Jurkat, Clone E6-1 (cell line): Measurements from ENCODE around the gene CTDSPL.

ENCODE experiments used
- DNase-seq: peaks from one replicate; pipeline ENCODE4 v3.0.0-alpha.2; 2011; ENCODE audit warnings: low read depth, low spot score
- H3K4me3 ChIP-seq: 2 replicates; pipeline ENCODE4 v1.5.1; 2011; ENCODE audit warnings: mild to moderate bottlenecking, low read length, control low read depth, moderate library complexity

Gene CTDSPL

DNA sequence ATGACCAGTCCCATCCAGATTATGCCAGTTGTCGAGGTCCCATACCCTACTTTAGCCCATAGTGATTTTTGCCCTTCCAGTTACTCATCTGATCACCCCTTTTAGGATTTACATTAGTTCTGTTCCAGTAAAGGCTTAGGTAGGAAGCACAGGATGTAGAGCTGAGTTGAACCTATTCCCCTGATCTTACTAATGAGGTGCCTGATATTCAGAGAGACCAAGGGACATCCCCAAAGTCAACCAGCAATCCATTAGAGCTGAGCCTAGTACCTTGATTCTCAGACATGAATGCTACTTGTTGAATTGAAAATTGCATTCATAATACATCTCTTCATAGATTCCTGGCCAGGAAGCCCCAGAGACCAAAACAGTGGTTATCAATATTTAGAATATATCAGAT is 24.7 kb downstream of the CTDSPL start:
- H3K4me3 ChIP-seq = no peak overlapping the region
- DNase-seq = no peak

DNA sequence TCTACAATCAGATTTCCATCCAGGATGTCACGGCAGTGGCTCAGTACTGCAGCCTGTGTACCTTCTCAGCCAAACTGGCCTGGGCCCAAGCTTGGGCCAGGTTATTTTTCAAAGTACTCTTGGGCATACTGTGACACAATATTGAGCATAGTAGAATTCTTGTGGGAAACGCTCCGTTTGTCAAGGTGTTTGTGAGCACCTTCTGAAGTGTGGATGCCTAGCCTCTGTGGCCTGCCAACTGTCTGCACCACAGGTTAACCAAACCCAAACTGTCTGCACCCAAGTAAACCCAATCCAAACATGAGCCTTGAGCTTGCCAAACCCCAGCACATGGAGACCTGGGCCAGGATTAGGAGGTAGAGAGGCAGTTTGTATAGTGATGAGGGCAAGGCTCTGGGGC is 25.4 kb downstream of the CTDSPL start:
- H3K4me3 ChIP-seq = no peak overlapping the region
- DNase-seq = no peak

DNA sequence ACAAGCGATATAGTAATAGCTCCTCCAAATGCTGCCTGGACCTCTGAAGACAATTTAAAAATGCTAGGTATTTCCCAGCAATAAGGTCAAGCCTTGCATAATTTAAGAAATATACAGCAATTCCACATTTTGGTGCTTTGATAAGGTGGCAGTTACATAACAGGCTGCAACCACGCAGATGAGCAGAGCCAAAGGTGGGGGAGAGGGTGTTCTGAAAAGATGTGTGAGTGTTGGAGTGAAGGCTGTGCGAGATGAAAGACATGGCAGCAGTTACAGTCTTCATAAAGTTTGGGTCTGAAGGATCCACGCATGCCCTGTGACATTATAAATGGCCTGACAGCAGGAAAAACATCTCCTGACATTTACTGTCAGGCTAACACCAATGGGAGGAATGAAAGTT is 26.1 kb downstream of the CTDSPL start:
- no peak for DNase-seq
- no peak overlapping the region for H3K4me3 ChIP-seq

DNA sequence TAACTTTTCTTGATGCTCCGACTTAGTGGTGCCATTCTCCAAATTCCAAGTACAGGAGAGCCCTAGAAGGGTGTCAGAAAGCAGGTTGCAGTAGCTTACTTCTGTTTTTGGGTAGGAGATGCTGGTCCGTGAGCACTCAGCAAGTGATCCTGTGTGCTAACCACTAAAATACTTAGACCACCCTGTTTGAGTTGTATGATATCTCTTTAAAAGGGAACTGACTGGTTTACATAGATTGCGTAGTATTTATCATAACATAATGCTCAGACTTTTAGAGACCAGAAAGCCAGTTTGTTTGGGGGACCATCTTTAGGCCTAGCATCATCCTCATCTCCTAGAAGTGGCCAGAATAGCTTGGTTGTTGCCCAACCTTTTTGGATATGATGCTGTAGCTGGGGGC is 26.7 kb downstream of the CTDSPL start:
- no peak for DNase-seq
- H3K4me3 ChIP-seq = no peak overlapping the region

DNA sequence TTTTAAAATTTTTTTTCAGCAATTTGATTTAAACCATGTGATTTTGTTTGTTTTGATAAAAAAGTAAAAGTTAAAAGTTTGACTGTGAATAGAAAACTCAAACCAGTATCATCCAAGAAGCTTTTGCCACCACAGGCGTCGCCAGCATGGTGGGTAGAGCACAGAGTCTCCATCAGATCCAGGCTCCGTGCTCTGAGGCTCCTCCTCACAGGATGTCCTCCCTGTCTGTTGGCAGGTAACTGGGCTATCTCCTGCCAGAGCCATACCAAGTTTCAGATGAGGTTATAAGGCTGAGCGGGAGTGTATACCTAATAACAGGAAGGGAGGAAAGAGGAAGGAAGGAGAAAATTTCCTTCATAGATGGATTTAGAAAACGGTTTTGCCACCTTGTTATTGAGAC is 28.8 kb downstream of the CTDSPL start:
- no peak for DNase-seq
- no peak overlapping the region for H3K4me3 ChIP-seq

DNA sequence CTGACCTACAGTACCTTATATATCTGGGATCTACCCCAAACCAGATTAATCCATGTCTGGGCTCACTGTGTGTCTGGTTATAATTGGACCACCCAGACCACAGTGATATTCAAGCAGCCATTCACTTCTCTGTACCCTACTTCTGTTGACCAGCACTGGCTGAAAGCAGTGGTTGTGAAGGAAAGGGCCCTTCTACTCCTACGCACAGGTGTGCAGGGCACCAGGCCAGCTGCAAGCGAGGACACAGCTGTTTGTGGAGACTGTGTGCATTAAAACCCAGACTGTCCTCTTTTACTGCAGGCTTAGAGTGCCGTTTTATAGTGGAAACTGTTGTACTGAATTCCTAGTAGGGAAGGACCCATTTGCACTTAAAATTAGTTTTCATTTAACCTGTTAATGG is 29.5 kb downstream of the CTDSPL start:
- no peak for DNase-seq
- no peak overlapping the region for H3K4me3 ChIP-seq

DNA sequence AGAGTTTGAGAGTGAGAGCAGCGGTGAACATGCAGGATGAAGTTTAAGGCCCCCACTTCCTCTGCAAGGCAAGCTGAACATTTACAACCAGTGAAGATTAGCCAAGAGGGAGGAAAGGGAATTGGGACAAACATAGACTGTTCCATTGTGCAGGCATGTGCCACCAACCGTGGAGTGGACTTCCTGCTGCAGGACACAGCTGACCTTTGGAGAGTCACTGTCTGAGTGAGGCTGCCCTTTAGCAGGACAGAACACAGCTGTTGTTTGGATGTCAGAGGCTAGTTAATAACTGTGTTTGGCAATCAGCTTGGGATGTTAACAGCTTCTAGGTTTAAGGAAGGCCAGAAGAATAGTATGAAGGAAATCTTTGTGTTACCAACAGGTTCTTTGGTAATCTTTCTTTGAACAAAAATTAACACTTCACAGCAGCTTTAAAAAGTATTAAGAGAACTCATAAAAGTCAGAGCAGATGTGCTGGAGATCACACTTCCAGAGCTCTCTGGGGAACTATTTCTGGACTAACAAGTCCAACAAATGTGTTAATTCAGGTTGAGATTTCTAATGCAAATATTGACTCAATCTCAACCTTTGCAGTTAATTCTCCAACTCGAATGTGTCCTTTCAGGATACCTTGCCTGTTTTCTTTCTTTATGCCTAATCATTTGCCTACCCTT is 31.4 kb downstream of the CTDSPL start:
- H3K4me3 ChIP-seq = no peak overlapping the region
- DNase-seq = no peak

DNA sequence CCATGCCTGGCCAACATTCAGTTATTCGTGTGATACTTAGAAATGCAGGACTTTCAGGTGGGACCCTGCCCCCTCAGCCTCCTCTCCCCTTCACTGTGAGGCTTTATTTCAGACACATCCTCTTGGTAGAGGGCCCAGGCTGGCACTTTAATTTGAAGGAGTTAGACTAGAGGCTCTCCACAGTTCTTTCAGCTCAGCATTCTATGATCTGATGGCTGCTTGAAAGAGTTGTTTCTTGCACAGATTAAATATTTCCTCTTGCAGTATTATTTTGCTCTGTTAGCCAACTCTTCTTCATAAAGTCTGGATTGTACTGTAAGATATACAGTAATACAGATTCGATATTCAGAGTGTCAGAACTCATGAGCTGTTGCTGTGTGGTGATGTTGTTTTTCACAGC is 35.1 kb downstream of the CTDSPL start:
- H3K4me3 ChIP-seq = no peak overlapping the region
- DNase-seq = no peak

DNA sequence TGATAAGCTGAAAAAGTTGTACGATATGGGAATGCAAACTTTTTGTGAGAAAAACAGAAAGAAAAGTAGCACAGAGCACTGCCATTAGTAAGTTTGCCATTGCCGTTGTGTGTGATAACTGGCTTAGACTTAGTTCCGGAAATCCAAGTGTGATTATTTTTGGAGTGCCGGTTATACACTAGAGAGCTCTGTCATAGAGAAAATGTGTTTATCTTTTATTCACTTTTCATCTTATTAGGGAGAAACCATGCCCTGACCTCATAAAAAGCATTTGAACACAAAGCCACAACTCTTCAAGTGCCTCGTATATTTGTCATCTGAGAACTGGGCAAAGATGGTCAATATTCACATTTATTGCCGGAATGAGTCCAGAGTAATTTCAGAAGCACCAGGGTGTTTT is 36.1 kb downstream of the CTDSPL start:
- DNase-seq = no peak
- H3K4me3 ChIP-seq = no peak overlapping the region

DNA sequence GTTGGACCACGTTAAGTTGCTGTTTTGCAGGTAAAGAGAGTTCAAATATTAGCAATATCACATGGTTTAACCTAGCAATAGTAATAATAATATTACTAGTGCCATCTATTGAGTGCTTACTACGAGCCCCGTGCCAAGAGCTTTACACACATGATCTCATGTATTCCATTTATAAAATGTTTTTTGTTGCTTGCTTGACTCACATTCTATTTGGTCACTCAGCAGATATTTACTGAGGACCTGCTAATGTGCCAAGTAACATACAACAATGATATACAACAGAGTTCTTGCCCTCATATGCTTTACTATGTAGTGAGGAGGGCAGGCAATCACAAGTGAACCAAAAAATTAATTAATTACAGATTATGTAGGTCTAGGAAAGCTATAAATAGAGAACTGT is 36.7 kb downstream of the CTDSPL start:
- no peak overlapping the region for H3K4me3 ChIP-seq
- no peak for DNase-seq

DNA sequence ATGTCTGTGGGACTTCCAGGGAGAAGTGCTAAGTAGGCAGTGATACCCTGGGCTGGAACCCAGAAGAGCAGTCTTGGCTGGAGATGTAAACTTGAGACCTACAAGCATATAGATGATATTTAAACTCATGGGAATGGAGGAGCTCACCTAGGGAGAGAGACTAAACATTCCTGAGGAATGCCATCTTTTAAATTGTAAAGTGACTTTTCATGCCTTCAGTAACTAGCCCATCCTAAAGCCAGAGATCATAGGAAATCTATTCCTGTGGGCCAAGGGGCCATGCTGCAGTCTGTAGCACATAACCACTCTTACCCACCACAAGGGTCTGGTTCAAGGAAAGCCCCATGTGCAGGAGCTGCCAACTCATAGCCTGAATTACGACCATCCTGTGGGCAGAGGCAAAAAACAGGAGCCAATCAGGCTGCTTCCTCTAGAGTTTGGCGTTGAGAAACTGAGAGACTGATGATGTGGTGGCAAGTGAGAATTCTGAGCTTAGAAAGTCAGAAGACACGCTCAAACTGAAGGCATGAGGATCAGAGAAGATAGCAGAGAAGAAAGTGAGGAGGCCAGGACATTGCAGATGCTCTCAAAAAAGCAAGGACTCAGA is 37.5 kb downstream of the CTDSPL start:
- DNase-seq = no peak
- H3K4me3 ChIP-seq = no peak overlapping the region

DNA sequence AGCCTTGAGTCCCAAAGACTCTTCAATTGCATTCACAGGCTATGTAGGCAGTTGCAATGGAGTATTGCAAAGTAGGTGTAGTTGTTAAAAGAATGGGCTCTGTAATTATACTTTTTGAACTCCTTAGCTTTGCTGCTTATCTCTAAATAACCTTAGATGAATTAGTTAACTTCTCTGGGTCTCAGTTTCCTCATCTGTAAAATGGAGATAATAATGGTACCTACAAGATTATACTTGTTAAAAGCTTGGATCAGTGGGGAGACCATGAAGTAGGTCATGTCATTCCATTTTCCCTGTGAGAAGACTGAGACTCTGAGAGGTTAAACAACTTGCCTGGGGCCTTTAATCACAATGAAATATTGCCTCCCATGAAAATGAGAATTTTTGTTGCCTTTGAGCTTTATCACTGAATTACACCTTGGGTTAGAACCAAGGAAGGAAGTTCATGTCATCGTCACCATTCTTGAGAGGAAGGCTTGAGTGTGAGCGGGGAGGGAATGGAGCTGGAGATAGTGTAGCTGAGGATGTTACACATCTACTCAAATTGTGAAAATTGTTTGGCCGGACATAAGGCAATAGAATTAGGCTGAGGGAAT is 38.1 kb downstream of the CTDSPL start:
- no peak for DNase-seq
- no peak overlapping the region for H3K4me3 ChIP-seq

DNA sequence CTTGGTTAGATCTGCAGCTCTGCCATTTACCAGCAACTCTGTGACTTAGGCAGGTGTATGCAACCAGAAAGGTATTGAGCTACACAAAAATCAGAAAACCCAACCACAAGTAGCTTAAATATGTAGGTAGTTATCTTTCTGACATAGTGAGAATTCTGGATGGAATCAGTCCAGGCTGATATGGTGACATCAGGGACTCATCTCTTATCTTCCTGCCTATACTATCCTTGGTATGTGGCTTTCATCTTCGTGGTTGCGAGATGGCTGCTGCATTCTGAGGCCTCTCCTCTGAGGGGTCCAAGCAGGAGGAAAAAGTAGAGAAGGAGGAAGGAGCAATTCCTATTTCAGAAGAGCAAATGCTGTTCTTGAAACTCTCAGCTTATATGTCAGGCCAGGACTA is 40.0 kb downstream of the CTDSPL start:
- no peak for DNase-seq
- H3K4me3 ChIP-seq = no peak overlapping the region

DNA sequence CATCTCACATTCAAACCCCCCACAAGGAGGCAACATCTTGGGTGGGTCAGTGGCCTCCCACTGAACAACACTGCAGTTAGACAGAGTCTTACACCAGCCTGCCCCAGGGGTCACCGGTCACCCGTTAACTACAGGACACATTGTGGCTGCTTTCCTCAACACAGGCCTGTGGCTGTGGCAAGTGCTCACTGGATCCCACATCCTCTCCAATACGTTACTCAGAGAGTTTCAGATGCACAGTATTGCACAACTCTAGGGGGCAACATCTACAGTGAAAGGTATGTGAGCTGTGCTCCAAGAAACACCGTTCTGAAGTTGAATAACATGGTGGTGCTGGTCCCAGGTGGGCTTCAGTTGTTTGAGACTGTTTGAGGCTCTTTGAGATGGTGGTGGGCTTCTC is 41.0 kb downstream of the CTDSPL start:
- no peak overlapping the region for H3K4me3 ChIP-seq
- peak; percentile 82 for DNase-seq

DNA sequence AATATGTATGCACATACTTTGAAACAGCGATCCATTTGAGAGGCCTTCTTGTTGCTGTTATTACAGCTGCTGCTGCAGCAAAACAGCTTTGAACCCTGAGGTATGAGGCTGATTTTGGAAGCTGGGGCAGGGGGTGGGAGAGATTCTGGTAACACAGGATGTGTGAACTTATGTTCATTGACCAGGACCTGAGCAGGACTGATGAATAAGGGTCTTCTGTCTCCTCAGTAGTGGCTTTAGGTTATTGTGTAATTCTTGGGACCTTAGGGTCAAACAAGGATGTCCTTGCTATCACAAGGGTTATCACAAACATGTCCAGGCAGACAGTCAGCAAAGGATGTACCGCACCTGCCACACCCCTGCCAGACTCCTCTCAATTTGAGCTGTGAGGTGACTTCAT is 41.6 kb downstream of the CTDSPL start:
- no peak for DNase-seq
- H3K4me3 ChIP-seq = no peak overlapping the region

DNA sequence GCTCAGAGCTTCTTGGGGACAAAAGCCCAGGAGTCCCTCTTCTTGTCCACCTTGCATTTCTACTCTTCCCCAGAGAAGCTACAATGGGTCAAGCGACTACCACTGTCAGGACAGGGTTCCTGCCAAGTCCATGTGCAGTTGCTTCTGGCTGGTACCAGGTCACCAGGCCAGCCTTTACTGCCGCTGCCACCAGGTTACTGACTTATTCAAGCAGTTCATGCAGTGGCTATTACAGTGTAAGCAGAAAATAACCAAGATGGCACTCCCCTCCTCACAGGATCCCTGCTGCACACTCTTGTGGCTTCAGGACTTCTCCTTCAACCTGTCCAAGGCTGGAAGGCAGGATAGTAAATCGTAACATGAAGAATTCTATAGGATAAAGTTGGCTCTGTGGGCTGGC is 42.1 kb downstream of the CTDSPL start:
- no peak for DNase-seq

DNA sequence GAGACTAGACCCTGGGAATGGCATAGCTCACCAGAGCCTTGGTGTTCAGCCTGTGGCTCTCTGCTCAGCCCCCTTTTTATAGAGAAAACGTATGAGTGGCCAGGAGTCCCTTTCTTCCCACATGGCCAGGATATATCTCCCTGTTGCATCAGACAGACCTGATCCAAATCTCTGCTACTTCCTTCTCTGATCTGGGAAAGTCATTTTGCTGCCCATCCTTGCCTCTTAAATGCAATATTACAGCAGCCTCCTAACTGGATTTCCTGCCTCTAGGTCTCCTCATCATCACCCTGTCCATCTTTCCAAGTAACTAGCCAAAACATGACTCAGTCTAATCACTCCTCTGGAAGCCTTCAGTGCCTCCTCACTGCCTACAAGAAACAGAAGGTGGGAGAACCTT is 42.9 kb downstream of the CTDSPL start:
- no peak for DNase-seq
- no peak overlapping the region for H3K4me3 ChIP-seq

More for the DNA sequence above, 42.1 kb downstream of the CTDSPL start:
- H3K4me3 ChIP-seq = no peak overlapping the region

DNA sequence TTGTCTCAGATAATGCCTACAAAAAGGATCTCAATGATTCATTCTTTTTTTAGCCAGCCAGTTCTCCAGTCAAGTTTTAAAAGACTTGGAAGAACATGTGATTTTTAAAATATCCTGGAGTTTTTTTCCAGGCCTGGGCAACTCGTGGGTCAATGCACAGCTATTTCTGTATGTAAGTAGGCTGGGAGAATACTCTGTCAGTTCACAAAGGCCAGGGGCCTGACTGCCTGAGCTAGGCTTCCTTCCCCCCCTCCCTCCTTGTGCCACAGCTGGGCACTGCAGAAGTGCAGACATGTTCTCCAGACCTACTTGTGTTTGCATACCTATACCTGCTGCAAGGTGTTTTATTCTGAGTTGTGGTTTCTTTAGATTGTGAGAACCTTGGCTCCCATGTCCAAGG is 43.7 kb downstream of the CTDSPL start:
- H3K4me3 ChIP-seq = no peak overlapping the region
- DNase-seq = no peak

DNA sequence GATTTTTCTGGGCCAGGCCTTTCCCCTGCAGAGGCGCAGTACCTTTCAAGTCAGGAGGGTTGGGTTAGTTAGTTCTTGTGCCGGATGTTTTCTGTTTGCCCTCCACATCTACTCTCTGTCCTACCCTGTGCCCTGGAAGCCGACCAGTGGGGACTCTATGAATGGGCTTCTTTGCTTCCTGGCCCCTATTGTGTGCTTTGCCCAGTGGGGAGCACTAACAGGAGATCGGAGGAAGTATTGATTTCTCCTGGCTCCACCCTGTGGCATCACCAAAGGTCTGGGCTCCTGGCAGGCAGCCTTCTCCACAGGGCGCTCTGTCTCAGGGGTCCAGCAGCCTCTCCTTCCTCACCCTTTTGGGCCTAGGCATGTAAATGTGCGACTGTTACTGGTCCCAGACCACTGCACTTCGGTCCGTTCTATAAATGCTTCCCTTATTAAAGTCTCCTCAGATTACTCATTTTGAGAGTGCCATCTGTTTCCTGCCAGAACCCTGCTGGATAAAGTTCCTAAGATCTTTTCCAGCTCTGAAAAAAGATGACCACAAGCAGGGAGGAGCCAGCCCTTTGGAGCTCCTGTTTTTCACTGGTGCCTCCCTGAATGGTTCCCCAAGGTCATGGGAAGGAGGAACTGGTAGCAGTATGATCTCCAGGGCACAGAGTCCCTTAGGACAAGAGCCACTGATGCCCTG is 44.5 kb downstream of the CTDSPL start:
- H3K4me3 ChIP-seq = no peak overlapping the region
- no peak for DNase-seq

DNA sequence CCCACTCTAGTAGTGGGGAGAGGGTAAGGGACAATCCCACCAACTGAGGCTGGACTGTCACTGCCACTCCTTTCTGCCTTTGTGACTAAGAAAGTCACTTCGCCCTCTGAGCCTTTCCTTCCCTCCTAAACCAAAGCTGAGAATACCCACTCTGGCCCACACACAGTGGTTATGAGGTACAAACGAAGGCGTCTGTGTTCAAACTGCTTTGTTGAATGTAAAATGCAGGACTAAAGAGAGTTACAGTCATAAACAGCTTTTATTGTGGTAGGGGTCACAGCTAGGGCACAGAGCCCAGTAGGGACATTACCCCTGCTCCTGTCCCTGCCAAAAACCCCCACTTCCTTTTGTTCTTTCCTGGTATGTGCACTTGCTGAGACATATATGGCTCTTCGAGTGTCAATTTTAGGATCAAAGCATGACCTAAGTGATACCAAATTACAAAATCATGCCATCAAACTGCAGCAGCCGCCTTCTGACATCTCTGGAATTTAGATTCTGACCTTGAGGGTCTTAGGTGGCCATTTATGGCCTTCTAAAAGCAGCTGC is 45.1 kb downstream of the CTDSPL start:
- no peak for DNase-seq
- no peak overlapping the region for H3K4me3 ChIP-seq
